B cell (primary cell): ENCODE results near the gene KLHL13.

ENCODE experiments used
- EZH2 ChIP-seq: IDR thresholded peaks from 2 replicates; pipeline ENCODE4 v1.6.1; 2012; ENCODE audit warnings: borderline replicate concordance, low read depth, mild to moderate bottlenecking, moderate library complexity, low read length; ENCODE audit not compliant: insufficient read depth, poor library complexity, severe bottlenecking
- TF ChIP-seq, protein P1 (sequence below): fragments of 200-600 bp; IDR thresholded peaks from one replicate; pipeline ENCODE4 v1.8.0; 2022; ENCODE audit warnings: antibody characterized with exemption, mild to moderate bottlenecking

DNA sequence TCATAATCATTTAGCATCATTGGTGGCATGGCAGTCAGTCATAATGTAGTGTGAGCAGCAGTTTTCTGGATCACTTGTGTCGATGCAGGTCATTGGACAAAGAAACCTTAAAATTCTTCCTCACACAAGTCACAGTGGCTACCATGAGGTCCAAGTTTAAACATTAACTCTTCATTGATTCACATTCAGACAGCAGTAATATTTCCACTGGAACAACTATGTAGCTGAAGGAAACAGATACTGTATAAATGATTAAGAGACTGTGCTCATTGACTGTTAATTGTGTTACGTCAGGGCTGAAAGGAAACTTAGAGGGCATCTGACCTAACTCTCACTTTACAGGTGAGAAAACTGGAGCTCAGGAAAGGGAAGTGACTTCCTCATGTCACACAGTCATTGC lies 261.8 kb downstream of the KLHL13 start:
- TF ChIP-seq, protein P1, sequence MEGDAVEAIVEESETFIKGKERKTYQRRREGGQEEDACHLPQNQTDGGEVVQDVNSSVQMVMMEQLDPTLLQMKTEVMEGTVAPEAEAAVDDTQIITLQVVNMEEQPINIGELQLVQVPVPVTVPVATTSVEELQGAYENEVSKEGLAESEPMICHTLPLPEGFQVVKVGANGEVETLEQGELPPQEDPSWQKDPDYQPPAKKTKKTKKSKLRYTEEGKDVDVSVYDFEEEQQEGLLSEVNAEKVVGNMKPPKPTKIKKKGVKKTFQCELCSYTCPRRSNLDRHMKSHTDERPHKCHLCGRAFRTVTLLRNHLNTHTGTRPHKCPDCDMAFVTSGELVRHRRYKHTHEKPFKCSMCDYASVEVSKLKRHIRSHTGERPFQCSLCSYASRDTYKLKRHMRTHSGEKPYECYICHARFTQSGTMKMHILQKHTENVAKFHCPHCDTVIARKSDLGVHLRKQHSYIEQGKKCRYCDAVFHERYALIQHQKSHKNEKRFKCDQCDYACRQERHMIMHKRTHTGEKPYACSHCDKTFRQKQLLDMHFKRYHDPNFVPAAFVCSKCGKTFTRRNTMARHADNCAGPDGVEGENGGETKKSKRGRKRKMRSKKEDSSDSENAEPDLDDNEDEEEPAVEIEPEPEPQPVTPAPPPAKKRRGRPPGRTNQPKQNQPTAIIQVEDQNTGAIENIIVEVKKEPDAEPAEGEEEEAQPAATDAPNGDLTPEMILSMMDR, result no peak
- no peak for TF ChIP-seq EZH2
